ENCODE results near the gene CCRL2.

- no peak for TF ChIP-seq POLR2A (IDR thresholded peaks at IDR 0.05)
- TF ChIP-seq CTCF (IDR thresholded peaks at IDR 0.05) = no peak
- no peak for TF ChIP-seq POLR2AphosphoS5 (IDR thresholded peaks at IDR 0.05)
Observed at GRCh38 chr3:46399557-46399956, 7.5 kb upstream of the CCRL2 start.
